Measurements from ENCODE around the gene PDE5A.

PDE5A gene

GRCh38 chr4:119543187-119543586 is 85.4 kb downstream of the PDE5A start:
- Histone ChIP-seq H3K4me3 (ENCODE audit: low read depth, low read length) (no peak overlapping the region), H3K9ac (ENCODE audit: low read length) (no peak overlapping the region), H3K9me3 (ENCODE audit: control insufficient read depth, insufficient read depth, low read depth, low read length) (no peaks in the 10 kb centered on the region), H3K27ac (ENCODE audit: low read depth, low read length) (no peak overlapping the region), H3K4me1 (ENCODE audit: control insufficient read depth, insufficient read depth, low read length) (no peaks in the 10 kb centered on the region), H3K27me3 (ENCODE audit: control insufficient read depth, insufficient read depth, low read length) (no peaks in the 10 kb centered on the region), H3K36me3 (ENCODE audit: control insufficient read depth, insufficient read depth, low read length) (peaks cover 17% of the 10 kb centered on the region)

GRCh38 chr4:119540249-119540648 is 88.4 kb downstream of the PDE5A start:
- Histone ChIP-seq H3K36me3 (ENCODE audit: control insufficient read depth, insufficient read depth, low read length) (peaks cover 21% of the 10 kb centered on the region), H3K9me3 (ENCODE audit: control insufficient read depth, insufficient read depth, low read depth, low read length) (no peaks in the 10 kb centered on the region), H3K9ac (ENCODE audit: low read length) (no peak overlapping the region), H3K4me1 (ENCODE audit: control insufficient read depth, insufficient read depth, low read length) (no peaks in the 10 kb centered on the region), H3K4me3 (ENCODE audit: low read depth, low read length) (no peak overlapping the region), H3K27ac (ENCODE audit: low read depth, low read length) (no peak overlapping the region), H3K27me3 (ENCODE audit: control insufficient read depth, insufficient read depth, low read length) (no peaks in the 10 kb centered on the region)

- Histone ChIP-seq H3K4me1 (ENCODE audit: control insufficient read depth, insufficient read depth, low read length) (peaks cover 5% of the 10 kb centered on the region), H3K4me3 (ENCODE audit: low read depth, low read length) (no peak overlapping the region), H3K27ac (ENCODE audit: low read depth, low read length) (no peak overlapping the region), H3K27me3 (ENCODE audit: control insufficient read depth, insufficient read depth, low read length) (no peaks in the 10 kb centered on the region), H3K36me3 (ENCODE audit: control insufficient read depth, insufficient read depth, low read length) (peaks cover 34% of the 10 kb centered on the region), H3K9me3 (ENCODE audit: control insufficient read depth, insufficient read depth, low read depth, low read length) (peaks cover 13% of the 10 kb centered on the region), H3K9ac (ENCODE audit: low read length) (no peak overlapping the region)
Observed at GRCh38 chr4:119537586-119537985, 91.0 kb downstream of the PDE5A start.

- Histone ChIP-seq H3K9ac (ENCODE audit: low read length) (no peak overlapping the region), H3K9me3 (ENCODE audit: control insufficient read depth, insufficient read depth, low read depth, low read length) (peaks cover 13% of the 10 kb centered on the region), H3K27ac (ENCODE audit: low read depth, low read length) (no peak overlapping the region), H3K36me3 (ENCODE audit: control insufficient read depth, insufficient read depth, low read length) (peaks cover 27% of the 10 kb centered on the region), H3K4me3 (ENCODE audit: low read depth, low read length) (no peak overlapping the region), H3K27me3 (ENCODE audit: control insufficient read depth, insufficient read depth, low read length) (no peaks in the 10 kb centered on the region), H3K4me1 (ENCODE audit: control insufficient read depth, insufficient read depth, low read length) (peaks cover 9% of the 10 kb centered on the region)
Observed at GRCh38 chr4:119536572-119537528, 91.8 kb downstream of the PDE5A start.

- peaks cover 13% of the 10 kb centered on the region for H3K36me3 ChIP-seq (ENCODE audit: control insufficient read depth, insufficient read depth, low read length)
- H3K9me3 ChIP-seq (ENCODE audit: control insufficient read depth, insufficient read depth, low read depth, low read length), result peaks cover 13% of the 10 kb centered on the region
- no peak overlapping the region for H3K4me3 ChIP-seq (ENCODE audit: low read depth, low read length)
- H3K9ac ChIP-seq (ENCODE audit: low read length), result no peak overlapping the region
- H3K27ac ChIP-seq (ENCODE audit: low read depth, low read length), result no peak overlapping the region
- H3K27me3 ChIP-seq (ENCODE audit: control insufficient read depth, insufficient read depth, low read length), result no peaks in the 10 kb centered on the region
- peaks cover 21% of the 10 kb centered on the region for H3K4me1 ChIP-seq (ENCODE audit: control insufficient read depth, insufficient read depth, low read length)
Observed at GRCh38 chr4:119532319-119532718, 96.3 kb downstream of the PDE5A start.

GRCh38 chr4:119529788-119530187 is 98.8 kb downstream of the PDE5A start:
- no peak overlapping the region for H3K4me3 ChIP-seq (ENCODE audit: low read depth, low read length)
- peaks cover 21% of the 10 kb centered on the region for H3K4me1 ChIP-seq (ENCODE audit: control insufficient read depth, insufficient read depth, low read length)
- H3K9ac ChIP-seq (ENCODE audit: low read length), result no peak overlapping the region
- peaks cover 10% of the 10 kb centered on the region for H3K9me3 ChIP-seq (ENCODE audit: control insufficient read depth, insufficient read depth, low read depth, low read length)
- no peak overlapping the region for H3K27ac ChIP-seq (ENCODE audit: low read depth, low read length)
- peaks cover 16% of the 10 kb centered on the region for H3K36me3 ChIP-seq (ENCODE audit: control insufficient read depth, insufficient read depth, low read length)
- no peaks in the 10 kb centered on the region for H3K27me3 ChIP-seq (ENCODE audit: control insufficient read depth, insufficient read depth, low read length)

- peaks cover 7% of the 10 kb centered on the region for H3K36me3 ChIP-seq (ENCODE audit: control insufficient read depth, insufficient read depth, low read length)
- no peak overlapping the region for H3K4me3 ChIP-seq (ENCODE audit: low read depth, low read length)
- H3K4me1 ChIP-seq (ENCODE audit: control insufficient read depth, insufficient read depth, low read length), result peaks cover 12% of the 10 kb centered on the region; the same call in 1 of the 2 replicates
- no peaks in the 10 kb centered on the region for H3K9me3 ChIP-seq (ENCODE audit: control insufficient read depth, insufficient read depth, low read depth, low read length)
- no peak overlapping the region; the same call in 1 of the 2 replicates for H3K27ac ChIP-seq (ENCODE audit: low read depth, low read length)
- H3K9ac ChIP-seq (ENCODE audit: low read length), result no peak overlapping the region
- H3K27me3 ChIP-seq (ENCODE audit: control insufficient read depth, insufficient read depth, low read length), result no peaks in the 10 kb centered on the region
Observed at GRCh38 chr4:119526786-119527550, 101.6 kb downstream of the PDE5A start.

GRCh38 chr4:119525771-119526712 is 102.6 kb downstream of the PDE5A start:
- Histone ChIP-seq H3K36me3 (ENCODE audit: control insufficient read depth, insufficient read depth, low read length) (peaks cover 8% of the 10 kb centered on the region), H3K9ac (ENCODE audit: low read length) (no peak overlapping the region), H3K27me3 (ENCODE audit: control insufficient read depth, insufficient read depth, low read length) (no peaks in the 10 kb centered on the region), H3K27ac (ENCODE audit: low read depth, low read length) (no peak overlapping the region; the same call in 1 of the 2 replicates), H3K4me1 (ENCODE audit: control insufficient read depth, insufficient read depth, low read length) (peaks cover 12% of the 10 kb centered on the region; the same call in 1 of the 2 replicates), H3K4me3 (ENCODE audit: low read depth, low read length) (no peak overlapping the region), H3K9me3 (ENCODE audit: control insufficient read depth, insufficient read depth, low read depth, low read length) (no peaks in the 10 kb centered on the region)

- Histone ChIP-seq H3K27ac (ENCODE audit: low read depth, low read length) (no peak overlapping the region), H3K27me3 (ENCODE audit: control insufficient read depth, insufficient read depth, low read length) (no peaks in the 10 kb centered on the region), H3K4me3 (ENCODE audit: low read depth, low read length) (no peak overlapping the region), H3K36me3 (ENCODE audit: control insufficient read depth, insufficient read depth, low read length) (peaks cover 15% of the 10 kb centered on the region), H3K9ac (ENCODE audit: low read length) (no peak overlapping the region), H3K4me1 (ENCODE audit: control insufficient read depth, insufficient read depth, low read length) (peaks cover 10% of the 10 kb centered on the region; the same call in 1 of the 2 replicates), H3K9me3 (ENCODE audit: control insufficient read depth, insufficient read depth, low read depth, low read length) (no peaks in the 10 kb centered on the region)
Observed at GRCh38 chr4:119525005-119525749, 103.4 kb downstream of the PDE5A start.

GRCh38 chr4:119523399-119523798 is 105.2 kb downstream of the PDE5A start:
- Histone ChIP-seq H3K27me3 (ENCODE audit: control insufficient read depth, insufficient read depth, low read length) (no peaks in the 10 kb centered on the region), H3K9me3 (ENCODE audit: control insufficient read depth, insufficient read depth, low read depth, low read length) (no peaks in the 10 kb centered on the region), H3K4me1 (ENCODE audit: control insufficient read depth, insufficient read depth, low read length) (no peaks in the 10 kb centered on the region; the same call in 1 of the 2 replicates), H3K9ac (ENCODE audit: low read length) (no peak overlapping the region), H3K27ac (ENCODE audit: low read depth, low read length) (no peak overlapping the region), H3K36me3 (ENCODE audit: control insufficient read depth, insufficient read depth, low read length) (peaks cover 20% of the 10 kb centered on the region), H3K4me3 (ENCODE audit: low read depth, low read length) (no peak overlapping the region)

All from HUES6 (cell line).